Upper lobe of right lung (tissue), 1 donor: Measurements from ENCODE around the gene GNAZ. TPM values are rescaled to one million over a fixed set of nuclear protein-coding genes. Genes with fewer than 3 reads are reported as not detected.

Experiments used
- ATAC-seq: fragments of 200-7000 bp; cut with Tn5 transposase; one replicate; pipeline ENCODE4 v1.9.1; 2020; ENCODE audit warnings: mild to moderate bottlenecking, moderate library complexity
- DNase-seq: peaks from one replicate; pipeline ENCODE4 v3.0.0-alpha.2; 2020
- H3K27ac ChIP-seq: fragments of 200-600 bp; one replicate; pipeline ENCODE4 v1.8.0; 2022
- H3K27me3 ChIP-seq: fragments of 200-600 bp; one replicate; pipeline ENCODE4 v1.8.0; 2022; ENCODE audit warnings: mild to moderate bottlenecking
- H3K36me3 ChIP-seq: fragments of 200-600 bp; one replicate; pipeline ENCODE4 v1.8.0; 2022
- H3K4me1 ChIP-seq: fragments of 200-600 bp; one replicate; pipeline ENCODE4 v1.8.0; 2022
- H3K4me3 ChIP-seq: fragments of 200-600 bp; one replicate; pipeline ENCODE4 v1.8.0; 2022; ENCODE audit warnings: mild to moderate bottlenecking
- H3K9me3 ChIP-seq: fragments of 200-600 bp; one replicate; pipeline ENCODE4 v1.8.0; 2022
- intact Hi-C: fragments of 100-400 bp; cut with DNase I; formaldehyde crosslinking; loops from one replicate; pipeline ENCODE4 v1.11.0; 2022
- total RNA-seq: library from RNA; stranded (reverse); fragmentation: NEBNext Ultra II Directional; extraction: Animal tissue kit (Norgen Biotek cat#: 25700); gene quantifications from one replicate; pipeline ENCODE4 v1.2.1, GENCODE V29; 2021
- TF ChIP-seq, protein P1 (sequence below): fragments of 200-600 bp; IDR thresholded peaks from one replicate; pipeline ENCODE4 v1.8.0; 2022; ENCODE audit warnings: antibody characterized with exemption
- donor health status: DM: no; HTN: yes; CAD: no; lungs with severe emphysema.

Gene GNAZ
- total RNA-seq, 1 donor from 2014 or later = 3.0 TPM

DNA sequence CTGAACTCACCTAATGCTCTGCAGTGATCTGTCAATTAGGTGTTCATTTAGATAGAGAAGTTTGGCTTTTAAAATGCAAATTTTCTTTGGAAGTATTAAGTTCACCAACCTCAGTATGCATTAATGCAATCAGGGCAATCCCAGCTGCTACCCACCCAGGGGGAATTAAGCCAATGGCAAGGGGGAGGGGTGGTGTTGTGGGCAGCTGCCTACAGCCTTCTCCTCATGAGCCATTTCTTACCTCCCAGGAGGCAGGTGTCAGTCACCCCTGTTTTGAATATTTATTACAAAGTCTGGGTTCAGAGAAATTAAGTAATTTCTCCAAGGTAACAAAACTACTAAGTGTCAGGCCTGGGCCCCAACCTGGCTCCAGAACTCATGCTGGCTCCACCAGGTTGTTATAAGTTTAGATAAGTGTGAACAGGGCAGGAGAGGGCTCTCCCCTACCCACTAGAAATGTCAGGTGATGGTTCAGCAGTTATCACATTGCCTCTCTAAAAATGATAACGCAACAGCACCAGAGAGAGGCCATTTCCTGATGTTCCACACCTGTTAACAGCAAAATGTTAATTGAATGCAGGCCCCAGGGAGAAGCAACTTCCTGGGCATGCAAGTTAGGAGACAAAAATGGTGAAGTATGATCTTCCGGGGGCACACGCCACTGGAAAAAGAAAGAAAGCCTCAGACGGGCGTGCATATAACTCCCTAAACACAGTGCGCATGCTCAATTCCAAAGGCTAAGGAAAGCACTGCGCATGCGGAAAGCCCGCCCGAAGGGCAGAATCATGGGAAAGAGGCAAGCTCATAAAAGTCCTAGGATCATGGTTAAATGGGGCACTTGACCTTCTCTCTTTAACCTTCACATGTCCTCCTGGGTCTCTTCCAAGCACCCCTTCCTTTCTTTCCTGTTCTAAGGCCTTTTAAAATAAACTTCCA, 35.4 kb upstream of the GNAZ start:
- Histone ChIP-seq H3K9me3 (no peaks in the 10 kb centered on the region), H3K4me1 (no peaks in the 10 kb centered on the region), H3K4me3 (no peak overlapping the region), H3K27me3 (no peaks in the 10 kb centered on the region), H3K27ac (no peak overlapping the region), H3K36me3 (no peaks in the 10 kb centered on the region)
- TF ChIP-seq, protein P1, sequence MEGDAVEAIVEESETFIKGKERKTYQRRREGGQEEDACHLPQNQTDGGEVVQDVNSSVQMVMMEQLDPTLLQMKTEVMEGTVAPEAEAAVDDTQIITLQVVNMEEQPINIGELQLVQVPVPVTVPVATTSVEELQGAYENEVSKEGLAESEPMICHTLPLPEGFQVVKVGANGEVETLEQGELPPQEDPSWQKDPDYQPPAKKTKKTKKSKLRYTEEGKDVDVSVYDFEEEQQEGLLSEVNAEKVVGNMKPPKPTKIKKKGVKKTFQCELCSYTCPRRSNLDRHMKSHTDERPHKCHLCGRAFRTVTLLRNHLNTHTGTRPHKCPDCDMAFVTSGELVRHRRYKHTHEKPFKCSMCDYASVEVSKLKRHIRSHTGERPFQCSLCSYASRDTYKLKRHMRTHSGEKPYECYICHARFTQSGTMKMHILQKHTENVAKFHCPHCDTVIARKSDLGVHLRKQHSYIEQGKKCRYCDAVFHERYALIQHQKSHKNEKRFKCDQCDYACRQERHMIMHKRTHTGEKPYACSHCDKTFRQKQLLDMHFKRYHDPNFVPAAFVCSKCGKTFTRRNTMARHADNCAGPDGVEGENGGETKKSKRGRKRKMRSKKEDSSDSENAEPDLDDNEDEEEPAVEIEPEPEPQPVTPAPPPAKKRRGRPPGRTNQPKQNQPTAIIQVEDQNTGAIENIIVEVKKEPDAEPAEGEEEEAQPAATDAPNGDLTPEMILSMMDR = no peak
- intact Hi-C loops = no loop called here
- no peak for ATAC-seq
- no peak for DNase-seq

DNA sequence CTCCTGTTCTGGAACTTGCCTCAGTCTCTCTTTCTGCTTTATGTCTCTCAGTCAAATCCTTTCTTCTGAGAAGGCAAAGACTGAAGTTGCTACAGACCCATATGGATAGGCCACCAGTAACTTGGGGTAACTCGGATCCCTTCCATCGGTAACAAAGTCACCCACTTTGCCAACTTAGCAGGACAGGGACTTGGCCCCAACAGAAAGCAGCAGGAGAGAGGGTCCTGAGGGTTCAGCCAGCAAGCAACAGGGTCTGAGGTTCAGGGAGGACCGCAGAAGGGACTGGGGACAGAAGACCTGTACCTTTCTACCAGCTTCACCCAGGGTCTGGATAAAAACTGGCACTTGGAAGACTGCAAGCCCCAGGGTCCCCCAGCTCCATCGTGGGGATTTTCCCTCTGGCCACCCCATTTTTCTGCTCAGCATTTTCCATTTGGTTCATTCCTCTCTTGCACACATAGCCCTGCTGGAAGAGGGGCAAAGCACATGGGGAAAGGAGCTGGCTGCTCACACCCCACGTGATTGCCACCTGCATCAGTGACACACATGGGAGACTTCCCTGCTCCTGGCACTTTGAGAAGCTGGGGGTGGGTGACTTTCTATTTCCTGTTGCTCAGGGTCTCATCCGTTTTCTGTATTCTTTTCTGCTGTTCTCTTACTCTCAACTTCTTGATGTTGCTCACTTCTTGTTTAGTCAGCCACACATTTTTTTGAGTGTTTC, 34.6 kb upstream of the GNAZ start:
- ATAC-seq = no peak
- Histone ChIP-seq H3K36me3 (no peaks in the 10 kb centered on the region), H3K4me3 (no peak overlapping the region), H3K4me1 (no peaks in the 10 kb centered on the region), H3K9me3 (no peaks in the 10 kb centered on the region), H3K27ac (no peak overlapping the region), H3K27me3 (no peaks in the 10 kb centered on the region)
- DNase-seq = no peak
- TF ChIP-seq, protein P1 = no peak
- intact Hi-C loops = no loop called here

DNA sequence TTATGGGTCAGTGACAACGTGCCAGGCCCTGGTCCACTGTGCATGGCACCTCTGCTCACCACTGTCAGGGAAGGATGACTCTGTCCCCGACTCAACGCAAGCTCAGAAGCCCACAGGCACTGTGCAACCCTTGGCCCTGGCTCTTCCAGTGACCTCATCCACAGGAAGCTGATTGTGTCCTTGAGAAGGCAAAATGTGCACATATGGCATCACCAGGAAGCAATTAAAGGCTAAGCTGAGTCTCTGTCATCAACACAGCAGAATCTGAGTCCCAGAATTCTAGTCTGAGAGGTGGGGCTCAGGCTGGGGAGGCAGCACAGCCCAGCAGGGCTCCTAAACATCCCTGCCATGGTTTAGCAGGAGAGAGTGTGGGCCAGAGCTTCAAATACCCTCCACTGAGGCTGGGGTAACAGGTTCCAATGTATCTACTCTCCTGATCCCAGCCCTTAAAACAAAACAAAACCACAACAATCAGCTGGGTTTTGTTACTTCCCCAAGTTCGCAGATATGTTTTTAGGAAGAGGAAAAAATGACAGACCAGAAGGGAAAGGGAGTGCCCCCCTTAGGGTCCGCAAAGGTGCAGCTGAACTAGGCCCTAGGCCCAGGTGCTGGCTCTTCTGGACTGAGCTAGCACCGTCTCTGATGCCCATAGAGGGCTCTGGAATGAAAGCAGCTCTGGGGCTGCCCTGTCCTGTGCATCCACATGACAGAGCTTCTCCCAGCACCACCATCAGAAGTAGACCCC, 33.5 kb upstream of the GNAZ start:
- Histone ChIP-seq H3K4me3 (no peak overlapping the region), H3K27me3 (no peaks in the 10 kb centered on the region), H3K4me1 (no peaks in the 10 kb centered on the region), H3K36me3 (no peaks in the 10 kb centered on the region), H3K9me3 (no peaks in the 10 kb centered on the region), H3K27ac (no peak overlapping the region)
- intact Hi-C loops = no loop called here
- DNase-seq (no peak), ATAC-seq (no peak)
- TF ChIP-seq, protein P1 = no peak

DNA sequence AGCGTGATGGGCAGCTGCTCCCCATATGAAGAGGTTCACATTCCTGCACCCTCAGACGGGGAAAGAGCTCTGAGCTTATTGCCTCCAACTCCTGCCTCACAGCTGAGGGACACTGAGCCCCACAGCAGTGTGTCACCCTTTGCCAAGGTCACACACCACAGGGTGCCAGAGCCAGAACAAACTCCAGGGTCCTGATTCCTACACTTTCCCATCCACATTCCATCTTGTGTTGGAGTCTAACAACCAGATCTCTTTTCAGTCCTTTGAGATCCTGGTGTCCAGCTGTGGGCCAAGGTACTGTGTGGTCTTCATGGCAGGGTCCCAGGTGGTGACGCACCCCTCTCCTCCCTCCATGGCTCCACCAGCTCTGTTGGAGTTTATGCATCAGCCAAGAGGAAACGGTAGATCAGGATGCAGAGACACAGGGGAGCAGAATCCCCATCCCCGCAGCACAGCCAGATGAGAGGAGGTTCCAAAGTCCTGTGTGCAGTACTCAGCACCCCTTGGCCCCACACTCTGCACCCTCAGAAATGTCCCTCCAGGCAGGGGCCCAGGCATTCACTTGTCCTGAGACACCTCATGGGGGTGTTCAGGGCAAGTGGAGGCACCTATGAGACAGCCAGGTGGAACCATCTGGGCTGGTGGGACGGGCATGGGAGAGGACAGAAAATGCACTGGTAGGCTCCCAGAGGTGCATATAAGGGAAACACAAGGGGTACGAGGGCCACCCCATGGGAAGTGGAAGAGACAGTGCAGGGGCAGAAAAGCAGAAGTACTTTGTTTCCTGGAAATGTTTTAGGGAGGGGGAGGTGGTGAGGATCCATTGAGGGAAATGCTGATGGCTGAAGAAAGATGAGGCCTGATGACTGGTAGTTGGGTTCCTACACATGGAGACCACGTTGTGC, 32.6 kb upstream of the GNAZ start:
- no peak overlapping the region for H3K4me3 ChIP-seq
- H3K27ac ChIP-seq = no peak overlapping the region
- DNase-seq (no peak), ATAC-seq (no peak)
- intact Hi-C loops = no loop called here
- no peaks in the 10 kb centered on the region for H3K36me3 ChIP-seq
- TF ChIP-seq, protein P1 = no peak
- no peaks in the 10 kb centered on the region for H3K9me3 ChIP-seq
- no peaks in the 10 kb centered on the region for H3K4me1 ChIP-seq
- no peaks in the 10 kb centered on the region for H3K27me3 ChIP-seq

DNA sequence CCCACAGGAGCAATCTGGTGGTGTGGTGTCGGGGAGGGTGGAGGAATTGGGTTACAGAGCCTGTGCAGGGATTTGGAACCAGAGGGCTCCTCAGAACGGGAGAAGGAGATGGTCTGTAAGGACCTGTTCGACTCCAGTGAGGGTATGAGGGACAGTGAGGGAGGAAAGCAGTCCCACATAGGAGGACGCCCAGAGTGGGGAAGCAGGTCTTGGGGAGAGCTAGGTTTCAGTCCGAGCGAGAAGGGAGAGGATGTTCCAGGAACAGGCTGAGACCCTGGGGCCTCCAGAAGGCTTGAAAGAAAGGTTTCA, 32.0 kb upstream of the GNAZ start:
- Histone ChIP-seq H3K4me1 (no peaks in the 10 kb centered on the region), H3K27ac (no peak overlapping the region), H3K9me3 (no peaks in the 10 kb centered on the region), H3K27me3 (no peaks in the 10 kb centered on the region), H3K4me3 (no peak overlapping the region), H3K36me3 (no peaks in the 10 kb centered on the region)
- DNase-seq = no peak
- ATAC-seq = no peak
- intact Hi-C loops = no loop called here
- TF ChIP-seq, protein P1 = no peak
